ENCODE results near the gene SDK1. TPM values are rescaled to one million over a fixed set of nuclear protein-coding genes. Genes with fewer than 3 reads are reported as not detected.

SDK1 gene
- total RNA-seq, 1 experiment from 2014 or later: 1.7 TPM

DNA sequence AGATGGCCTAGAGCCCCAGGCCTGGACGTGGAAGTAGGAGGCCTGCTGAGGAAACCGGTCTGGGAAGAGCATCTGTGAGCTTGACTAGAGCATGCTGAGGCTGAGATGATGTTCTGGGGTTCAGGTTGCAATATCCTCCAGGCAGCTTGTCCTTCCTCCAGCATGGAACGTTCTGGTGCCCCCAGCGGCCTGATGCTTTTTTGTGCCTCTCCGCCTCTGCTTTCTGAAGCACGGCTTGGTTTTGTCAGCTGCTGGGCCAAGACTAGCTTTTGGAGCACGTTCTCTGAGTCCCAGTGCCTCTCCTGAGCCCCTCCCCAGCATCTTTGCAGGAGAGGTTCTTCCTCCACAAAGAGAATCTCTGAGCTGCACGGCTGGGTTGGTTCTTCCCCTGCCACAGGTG is 699.1 kb downstream of the SDK1 start:
- no peak for DNase-seq (ENCODE audit: extremely low read depth, low read depth)

DNA sequence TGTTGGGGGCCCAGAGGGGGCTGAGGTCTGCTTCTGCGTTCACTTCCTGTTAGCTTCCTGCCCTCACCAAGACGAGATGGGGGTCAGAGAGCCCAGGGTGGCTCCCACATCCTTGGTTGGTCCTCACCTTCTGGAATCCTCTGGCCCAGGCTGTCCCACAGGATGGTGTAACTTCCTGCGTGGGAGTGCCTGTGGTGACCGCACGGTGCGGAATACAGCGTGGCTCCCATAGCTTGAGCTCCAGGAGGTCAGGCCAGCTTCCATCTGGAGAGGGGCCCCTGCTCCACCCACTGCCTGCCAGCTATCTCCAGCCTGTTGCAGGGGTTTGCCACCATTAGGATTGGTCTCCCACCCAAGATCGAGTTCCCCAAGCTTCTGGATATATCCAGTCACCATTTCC is 699.9 kb downstream of the SDK1 start:
- no peak for DNase-seq (ENCODE audit: extremely low read depth, low read depth)

DNA sequence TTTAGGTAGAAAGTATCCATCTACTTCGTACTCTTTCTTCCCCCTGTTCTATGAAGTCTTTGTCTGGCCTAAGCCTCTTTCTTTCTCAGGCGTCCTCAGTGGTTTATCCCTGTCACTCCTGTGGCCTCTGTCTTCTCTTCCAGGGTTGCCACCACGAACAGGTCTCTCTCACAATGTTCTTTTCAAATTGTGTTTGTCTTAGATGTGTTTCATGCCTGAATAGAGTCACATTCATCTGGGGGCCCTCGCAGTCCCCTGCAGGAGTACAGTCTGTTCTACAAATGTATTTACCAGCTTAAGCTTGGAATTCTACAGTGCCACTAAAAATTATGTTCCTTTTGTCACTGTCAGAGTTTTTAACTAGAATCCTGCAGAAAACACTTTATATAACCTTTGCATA is 700.7 kb downstream of the SDK1 start:
- DNase-seq (ENCODE audit: extremely low read depth, low read depth): no peak

DNA sequence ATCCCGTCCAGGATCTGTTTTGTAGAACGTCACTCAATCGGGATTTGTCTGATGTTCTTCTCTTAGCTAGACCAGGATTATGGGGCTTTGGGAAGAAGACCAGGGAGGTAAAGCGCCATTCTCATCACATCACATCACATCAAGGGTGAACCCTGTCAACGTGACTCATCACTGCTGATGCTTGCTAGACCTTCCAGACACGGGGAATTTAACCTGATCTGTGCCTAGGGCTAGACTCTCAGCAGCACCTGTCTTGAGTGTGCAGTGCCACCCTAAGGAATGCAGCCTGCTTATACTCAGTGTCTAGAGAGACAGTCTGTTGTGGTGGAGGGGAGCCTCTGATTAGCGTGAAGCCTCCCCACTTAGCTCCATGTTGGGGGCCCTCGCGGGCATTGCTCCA is 702.5 kb downstream of the SDK1 start:
- DNase-seq (ENCODE audit: extremely low read depth, low read depth): no peak

DNA sequence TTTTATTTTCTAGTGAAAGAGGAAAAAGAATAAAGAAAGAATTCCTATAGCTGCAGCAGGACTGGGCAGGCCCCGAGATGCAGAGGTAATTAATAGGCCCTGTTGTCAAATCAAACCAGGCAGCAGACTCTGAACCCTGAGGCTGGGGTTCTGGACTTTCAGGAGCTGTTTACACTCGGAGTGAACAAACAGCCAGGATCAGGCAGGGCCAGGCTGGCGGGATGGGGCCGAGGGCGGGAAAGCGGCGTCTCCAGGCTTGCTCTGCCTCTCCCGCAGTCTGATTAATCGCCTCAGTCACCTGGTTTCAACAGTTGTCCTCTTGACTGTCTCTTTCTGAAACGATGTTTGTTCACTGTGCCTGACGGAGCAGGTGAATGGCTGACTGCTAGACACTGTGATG is 705.6 kb downstream of the SDK1 start:
- DNase-seq (ENCODE audit: extremely low read depth, low read depth): no peak

DNA sequence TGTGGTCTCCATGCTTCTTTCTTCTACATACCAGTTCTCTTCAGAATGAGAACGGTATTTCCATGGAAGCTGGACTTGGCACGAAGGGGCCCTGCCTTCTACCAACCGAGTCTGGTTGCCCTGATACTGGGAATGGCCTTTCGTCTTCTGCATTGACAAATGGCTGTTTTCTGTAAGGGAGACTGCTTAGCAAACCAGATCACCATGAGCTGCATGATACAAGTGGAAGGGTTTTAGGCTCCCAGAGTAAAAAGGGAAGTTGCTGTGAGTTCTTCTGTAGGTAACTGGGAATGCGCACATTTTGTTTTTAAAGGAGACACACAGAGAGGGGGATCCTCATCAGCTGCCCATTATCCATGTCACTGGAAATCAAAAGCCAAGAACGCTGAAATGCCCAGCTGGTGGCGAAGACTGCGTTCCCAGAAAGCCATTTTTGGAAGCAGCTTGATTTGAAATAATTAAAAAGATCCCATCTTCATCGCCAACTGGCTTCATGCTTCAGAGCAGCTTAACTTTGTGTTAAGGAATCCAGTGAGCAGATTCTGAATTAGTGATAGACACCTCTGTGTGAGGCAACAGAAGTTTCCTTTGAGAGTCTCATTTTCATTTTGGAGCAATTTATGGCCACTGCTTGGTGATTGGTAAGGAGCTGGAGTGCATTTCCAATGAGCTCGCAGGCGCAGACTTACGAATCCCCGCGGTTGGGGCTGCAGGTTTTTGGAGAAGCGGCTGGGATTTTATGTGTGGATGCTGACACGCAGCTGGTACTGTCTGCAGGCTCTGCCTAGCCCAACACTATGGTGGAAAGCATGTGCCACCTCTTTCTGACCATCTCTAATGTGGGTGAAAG is 708.4 kb downstream of the SDK1 start:
- DNase-seq (ENCODE audit: extremely low read depth, low read depth): no peak

DNA sequence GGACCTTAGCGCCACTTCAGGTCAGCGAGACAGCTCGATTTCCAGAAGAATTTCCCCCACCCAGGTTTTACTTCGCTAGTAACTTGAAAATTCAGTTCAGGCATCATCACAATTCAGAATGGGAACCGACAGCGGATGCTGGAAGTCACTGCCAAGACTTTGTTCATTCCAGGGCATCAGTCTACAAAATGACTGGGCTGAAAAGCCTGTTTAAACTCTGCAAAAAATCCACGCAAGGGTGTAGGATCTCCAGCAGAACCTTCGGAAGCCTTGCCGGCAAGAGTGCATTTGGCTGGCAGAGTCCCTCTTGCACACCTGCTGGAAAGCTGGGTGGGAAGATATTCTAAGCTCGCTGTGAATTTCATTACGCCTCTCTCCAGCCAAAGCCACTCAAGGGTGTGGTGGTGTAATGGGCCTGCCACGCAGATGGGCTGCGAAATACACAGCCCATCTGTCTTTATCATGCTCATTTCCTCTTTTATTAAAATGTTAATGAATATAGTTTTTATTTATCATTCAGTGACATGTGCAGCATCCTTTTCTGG is 709.1 kb downstream of the SDK1 start:
- no peak for DNase-seq (ENCODE audit: extremely low read depth, low read depth)

DNA sequence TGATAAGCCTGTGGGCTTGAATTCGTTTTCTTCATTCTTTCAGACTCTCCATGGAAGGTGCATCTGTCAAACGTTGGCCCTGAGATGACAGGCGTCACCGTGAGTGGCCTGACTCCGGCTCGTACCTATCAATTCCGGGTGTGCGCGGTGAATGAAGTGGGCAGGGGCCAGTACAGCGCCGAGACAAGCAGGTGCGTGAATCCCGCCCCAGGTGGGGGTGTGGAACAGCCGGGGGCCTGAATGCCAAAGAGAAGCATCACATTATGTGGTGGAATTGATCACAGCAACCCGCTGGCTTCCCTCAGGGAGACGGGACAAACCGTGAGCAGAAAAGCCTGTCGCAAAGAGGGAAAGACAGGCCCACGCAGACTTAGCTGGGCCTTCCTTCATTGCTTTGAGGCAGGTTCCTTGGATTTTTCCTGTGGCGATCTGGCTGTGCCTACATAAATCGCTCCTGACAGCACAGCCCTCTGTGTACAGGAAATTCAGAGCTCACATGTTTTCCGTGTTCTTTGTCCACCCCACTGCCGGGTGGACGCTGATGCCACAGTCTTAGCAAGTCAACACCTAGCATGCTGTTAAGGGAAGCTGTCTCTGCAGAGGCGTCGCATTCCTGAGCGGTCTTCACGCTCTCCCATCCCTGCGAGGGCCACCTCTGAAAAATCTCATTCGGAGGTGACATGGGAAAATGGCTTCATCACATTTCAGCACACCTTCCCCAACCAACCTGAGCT is 710.0 kb downstream of the SDK1 start:
- DNase-seq (ENCODE audit: extremely low read depth, low read depth): no peak

DNA sequence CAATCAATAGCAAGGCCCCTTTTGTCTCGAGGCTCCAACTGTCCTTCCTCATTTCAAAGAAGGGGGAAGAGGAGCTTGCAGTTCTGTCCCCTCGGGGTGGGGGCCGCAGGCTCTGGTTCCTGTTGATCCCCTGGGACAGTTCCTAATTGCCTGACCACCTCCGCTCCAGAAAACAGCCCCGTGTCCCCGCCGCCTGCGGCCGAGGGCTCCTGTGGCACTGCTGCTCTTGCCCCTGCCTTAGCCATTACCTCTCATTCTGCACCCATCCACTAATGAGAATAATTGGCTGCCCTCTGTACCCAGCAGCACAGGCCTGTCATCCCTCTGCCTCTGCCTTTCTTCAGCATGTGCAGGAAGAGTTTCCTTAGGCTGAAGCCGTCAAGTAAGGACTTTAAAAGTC is 712.7 kb downstream of the SDK1 start:
- DNase-seq (ENCODE audit: extremely low read depth, low read depth): no peak

DNA sequence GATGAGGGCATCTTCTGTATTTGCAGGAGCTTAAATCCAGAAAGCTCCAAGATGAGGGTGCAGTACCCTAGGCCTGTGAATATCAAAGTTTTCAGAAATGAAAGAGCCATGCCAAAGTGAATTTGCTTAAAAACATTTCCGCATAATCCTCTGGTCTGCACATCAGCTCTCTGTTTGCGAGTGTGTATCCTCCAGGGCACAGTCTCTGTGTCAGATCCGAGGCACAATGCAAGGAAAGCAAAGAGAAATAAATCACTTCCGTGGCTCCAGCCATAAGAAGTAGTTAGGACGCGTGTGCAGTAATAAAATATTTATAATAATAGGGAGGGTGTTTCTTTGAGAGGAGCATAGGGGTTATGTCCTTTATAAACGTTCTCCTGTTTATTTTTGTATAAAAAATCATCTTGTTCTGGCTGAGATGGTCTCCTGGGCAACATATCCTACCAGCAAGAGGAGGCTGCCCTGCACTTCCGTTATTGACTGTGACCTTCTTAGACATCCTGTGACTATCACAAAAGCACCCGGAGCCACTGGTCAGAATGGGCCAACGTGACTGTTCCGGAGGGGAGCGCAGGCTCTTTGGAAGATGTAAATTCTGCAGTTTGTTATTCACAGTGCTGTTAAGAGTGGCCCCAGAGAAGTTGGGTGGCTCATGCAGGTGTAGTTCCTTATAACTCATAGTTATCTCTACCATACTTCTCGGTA is 713.4 kb downstream of the SDK1 start:
- no peak for DNase-seq (ENCODE audit: extremely low read depth, low read depth)

DNA sequence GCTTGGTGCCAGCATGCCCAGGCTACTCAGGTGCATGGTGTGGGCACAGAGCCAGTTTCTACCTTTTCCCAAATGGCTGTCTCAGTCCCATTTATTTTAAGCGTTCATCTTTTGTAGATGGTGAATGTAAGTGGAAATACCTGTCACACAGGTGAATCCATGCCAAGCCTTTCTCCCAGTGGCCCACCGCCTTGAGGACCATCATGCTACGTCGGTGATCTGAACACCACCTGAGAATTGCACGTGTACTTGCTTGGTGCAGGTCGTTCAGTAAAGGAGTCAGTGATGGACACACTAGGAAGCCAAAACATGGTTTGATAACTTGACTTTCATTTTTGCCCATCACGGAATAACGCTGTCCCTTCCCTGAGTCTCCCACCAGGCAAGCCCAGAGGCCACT is 714.3 kb downstream of the SDK1 start:
- DNase-seq (ENCODE audit: extremely low read depth, low read depth): no peak

DNA sequence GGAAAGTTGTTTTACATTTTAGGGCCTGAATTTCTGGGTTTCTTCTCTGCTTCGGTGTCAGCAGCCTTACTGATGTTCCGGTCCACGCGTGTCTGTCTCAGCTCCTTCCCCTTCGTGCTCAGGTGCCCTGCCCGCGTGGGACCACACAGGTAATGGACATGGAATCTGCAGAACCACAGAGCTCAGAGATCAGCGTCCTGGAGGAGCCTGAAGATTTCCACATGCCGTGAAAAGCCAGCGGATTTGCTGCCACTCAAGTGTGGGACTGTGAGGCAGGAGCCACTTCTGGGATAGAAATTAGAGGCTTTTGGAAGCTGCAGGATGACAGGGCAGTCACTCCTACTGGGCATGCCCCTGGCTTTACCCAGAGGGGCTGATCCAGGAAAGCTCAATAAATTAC is 714.9 kb downstream of the SDK1 start:
- DNase-seq (ENCODE audit: extremely low read depth, low read depth): no peak

DNA sequence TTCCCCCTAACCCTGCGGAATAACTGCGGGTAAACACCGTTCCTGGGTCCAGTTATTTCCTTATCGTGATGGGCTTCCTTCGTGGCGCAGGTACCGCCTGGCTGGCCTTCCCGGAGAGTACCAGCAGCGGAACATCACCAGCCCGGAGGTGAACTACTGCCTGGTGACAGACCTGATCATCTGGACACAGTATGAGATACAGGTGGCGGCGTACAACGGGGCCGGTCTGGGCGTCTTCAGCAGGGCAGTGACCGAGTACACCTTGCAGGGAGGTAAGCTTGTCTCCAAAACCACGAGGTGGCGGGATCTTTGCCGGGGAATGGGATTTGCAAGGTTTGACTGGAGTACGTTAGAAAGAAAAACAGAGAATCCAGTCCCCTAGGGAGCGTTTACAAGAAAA is 716.0 kb downstream of the SDK1 start:
- DNase-seq (ENCODE audit: extremely low read depth, low read depth): no peak

DNA sequence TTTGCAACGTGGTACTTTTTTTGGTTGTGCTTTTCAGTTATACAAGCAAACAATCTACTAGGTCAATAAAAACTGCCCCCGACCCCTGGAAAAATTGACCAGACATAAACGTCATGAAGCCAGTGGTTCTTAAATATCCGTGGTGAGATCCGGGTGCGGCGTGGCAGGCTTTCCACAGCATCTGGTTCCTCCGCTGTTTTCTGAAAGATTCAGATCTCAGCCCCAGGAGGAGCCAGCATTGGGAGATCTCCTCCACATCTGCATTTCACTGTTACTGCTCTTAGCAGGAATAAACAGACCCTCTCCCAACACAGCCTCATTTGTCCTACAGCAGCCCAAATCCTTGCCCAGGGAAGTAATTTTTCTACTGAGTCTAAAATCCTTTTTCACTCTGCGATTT is 716.7 kb downstream of the SDK1 start:
- no peak for DNase-seq (ENCODE audit: extremely low read depth, low read depth)

DNA sequence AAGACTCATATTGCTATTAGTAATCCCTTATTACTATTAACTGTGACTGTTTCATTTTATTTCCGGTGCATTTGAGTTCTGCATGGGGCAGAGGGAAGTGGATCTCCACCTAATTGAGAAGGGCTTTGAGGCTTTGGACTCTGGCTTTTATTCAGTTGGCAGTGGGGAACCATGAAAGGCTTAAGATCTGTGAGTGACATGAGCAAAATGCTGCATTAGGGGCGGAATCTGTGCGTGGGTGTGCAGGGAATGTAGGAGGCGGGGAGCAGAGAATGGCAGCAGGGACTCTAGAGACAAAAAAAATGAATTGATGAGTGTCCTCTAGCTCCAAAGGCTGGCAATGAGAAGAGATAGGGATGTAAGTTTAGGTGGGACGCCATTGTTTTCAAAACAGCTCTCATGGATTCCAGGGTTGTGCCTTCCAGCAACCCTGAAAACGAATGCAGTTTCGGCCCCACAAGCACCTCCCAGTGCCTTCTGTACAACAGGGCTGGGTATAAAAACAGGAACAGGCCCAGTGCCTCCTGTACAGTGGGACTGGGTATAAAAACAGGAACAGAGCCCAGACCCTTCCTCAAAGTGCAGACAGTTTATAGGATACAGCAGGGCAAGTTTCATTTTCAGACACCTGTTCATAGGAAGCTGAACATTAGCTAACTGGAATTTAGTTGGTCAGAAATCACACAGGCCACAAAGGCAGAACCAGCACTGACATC is 717.7 kb downstream of the SDK1 start:
- DNase-seq (ENCODE audit: extremely low read depth, low read depth): no peak

DNA sequence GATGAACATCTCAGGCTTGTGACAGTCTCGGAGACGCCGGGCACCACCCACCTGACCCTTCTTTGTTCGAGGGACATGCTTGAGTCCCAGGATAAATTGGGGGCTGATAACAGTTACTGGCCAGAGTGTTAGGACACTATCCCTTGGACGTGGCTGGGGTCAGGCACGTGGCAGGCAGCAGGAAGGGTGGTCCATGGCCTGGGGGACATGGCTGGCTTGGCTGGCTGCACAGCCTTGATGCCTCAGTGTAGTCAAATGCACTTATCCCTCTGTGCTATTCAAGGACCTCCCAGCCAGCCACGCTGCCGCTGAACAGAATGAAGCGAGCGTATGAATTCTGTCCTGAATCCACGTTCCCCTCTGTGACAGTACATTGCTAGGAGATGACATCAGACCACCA is 719.0 kb downstream of the SDK1 start:
- no peak for DNase-seq (ENCODE audit: extremely low read depth, low read depth)

DNA sequence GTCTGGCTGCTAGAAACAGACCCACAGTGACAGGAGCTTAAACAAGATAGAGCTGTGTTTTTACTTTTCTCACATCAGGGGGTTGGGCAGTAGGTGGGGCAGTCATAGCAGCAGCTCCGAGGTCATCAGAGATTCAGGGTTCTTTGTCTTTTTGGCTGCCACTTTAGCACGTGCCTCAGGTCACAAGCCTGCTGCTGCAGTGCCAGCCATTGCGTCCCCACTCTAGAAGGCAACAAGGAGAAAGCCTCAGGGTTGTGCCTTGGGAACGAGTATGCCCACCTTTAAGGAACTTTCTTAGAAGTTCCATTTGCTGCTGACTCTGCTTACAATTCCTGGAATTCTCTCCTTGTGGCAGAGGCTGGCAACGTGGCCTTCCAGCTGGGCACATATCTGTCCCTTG is 720.4 kb downstream of the SDK1 start:
- DNase-seq (ENCODE audit: extremely low read depth, low read depth): no peak

DNA sequence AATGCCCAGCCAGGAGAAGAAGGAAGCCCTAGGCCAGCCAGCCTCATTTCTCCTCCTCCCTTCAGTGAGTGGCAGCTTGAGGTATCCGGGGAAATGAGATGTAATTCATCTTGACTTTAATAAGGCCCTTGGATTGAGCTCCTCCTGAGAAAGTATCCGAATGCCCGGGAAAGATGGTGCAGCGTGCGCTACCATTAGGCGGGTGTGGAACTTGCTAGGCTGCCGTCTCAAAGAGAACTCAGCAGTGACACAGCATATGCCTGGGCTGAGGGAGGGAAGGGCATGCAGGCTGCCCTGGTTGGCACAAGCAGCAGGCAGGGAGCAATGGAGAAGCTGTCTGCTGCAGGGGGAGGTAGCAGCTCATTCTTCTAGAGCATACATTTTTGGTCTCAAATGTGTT is 721.2 kb downstream of the SDK1 start:
- DNase-seq (ENCODE audit: extremely low read depth, low read depth): no peak

DNA sequence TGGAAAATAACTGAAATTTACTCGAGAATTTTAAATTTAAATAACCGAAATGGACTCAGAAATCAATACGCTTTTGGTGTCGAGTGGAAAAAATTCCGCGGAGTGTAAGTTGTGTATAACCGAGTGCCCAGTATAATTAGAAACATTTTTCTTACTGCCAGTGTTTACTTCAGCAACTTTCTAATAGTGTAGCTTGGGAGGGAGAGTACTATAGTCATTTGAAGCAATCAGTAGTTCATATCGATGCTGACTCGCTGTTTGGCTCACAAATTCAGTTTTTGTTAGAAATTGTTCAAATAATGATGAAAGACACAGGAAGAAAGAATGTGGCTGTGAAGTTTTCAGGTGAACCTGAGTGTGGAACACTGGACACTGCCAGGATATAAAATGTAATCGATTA is 722.5 kb downstream of the SDK1 start:
- DNase-seq (ENCODE audit: extremely low read depth, low read depth): no peak

DNA sequence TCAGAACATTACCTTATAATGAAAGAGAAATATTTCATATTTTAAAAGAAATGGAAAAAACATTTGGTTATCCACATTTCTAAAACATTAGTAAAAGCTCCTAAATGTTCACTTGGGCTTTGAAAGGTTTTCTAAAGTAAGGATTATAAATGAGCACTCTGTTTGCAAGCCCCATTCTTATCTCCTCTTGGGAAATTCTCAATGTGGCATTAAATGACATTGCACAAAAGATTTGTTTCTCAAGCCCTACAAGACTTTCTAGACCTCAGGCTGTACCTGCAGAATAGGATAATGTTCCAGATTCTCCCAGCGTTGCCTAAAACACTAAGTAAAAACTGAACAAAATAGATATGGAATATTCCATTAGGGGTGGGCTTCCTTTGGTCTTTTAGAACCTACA is 723.1 kb downstream of the SDK1 start:
- no peak for DNase-seq (ENCODE audit: extremely low read depth, low read depth)

DNA sequence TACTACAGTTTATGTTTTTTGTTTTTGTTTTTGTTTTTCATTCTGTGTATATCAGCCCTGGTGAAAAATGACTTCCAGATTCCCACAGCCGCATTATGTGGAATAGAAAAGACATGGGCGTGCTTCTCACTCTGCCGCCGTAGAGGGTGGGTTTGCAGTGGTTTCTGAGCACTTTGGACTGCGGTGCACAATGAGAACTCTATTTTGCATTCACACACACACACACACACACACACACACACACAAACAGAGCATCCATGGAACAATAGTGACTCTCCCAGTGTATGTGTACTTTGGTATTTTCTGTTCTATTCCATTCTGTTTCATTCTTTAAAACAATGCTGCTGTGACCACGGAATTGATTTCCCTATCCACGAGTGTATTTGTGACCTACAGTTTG is 723.8 kb downstream of the SDK1 start:
- no peak for DNase-seq (ENCODE audit: extremely low read depth, low read depth)

Measured in NCI-H460 (cell line).